Neural crest cell (in vitro differentiated cells): ENCODE results near the gene EPHA5. TPM values are rescaled to one million over a fixed set of nuclear protein-coding genes. Genes with fewer than 3 reads are reported as not detected.

Experiments
- DNase-seq: peaks from one replicate; pipeline ENCODE4 v3.0.0; 2021; ENCODE audit warnings: low read depth, mixed read lengths, low spot score
- H3K27ac Mint-ChIP-seq: one replicate; pipeline ENCODE4 v1.8.0; 2021; ENCODE audit warnings: mild to moderate bottlenecking, mixed read lengths; ENCODE audit not compliant: unreplicated experiment
- H3K27me3 Mint-ChIP-seq: 2 replicates; pipeline ENCODE4 v1.8.0; 2021; ENCODE audit warnings: low read depth, mild to moderate bottlenecking, mixed read lengths
- H3K36me3 Mint-ChIP-seq: 2 replicates; pipeline ENCODE4 v1.8.0; 2021; ENCODE audit warnings: low read depth, mild to moderate bottlenecking, mixed read lengths
- H3K4me1 Mint-ChIP-seq: 2 replicates; pipeline ENCODE4 v1.8.0; 2021; ENCODE audit warnings: mixed read lengths
- H3K4me3 Mint-ChIP-seq: one replicate; pipeline ENCODE4 v1.8.0; 2021; ENCODE audit warnings: mild to moderate bottlenecking, mixed read lengths
- H3K9me3 Mint-ChIP-seq: 2 replicates; pipeline ENCODE4 v1.8.0; 2021; ENCODE audit warnings: mixed read lengths
- total RNA-seq: library from RNA; stranded (reverse); gene quantifications from 2 replicates; pipeline ENCODE4 v1.2.1, GENCODE V29; 2021
- TF ChIP-seq, protein P1 (sequence below): fragments of 200-600 bp; sonication (generic); conservative IDR thresholded peaks from 2 replicates; pipeline ENCODE4 v1.5.0; 2021; ENCODE audit warnings: antibody characterized with exemption, mild to moderate bottlenecking

Gene EPHA5
- total RNA-seq, 1 donor from 2014 or later: 0.07 TPM

DNA sequence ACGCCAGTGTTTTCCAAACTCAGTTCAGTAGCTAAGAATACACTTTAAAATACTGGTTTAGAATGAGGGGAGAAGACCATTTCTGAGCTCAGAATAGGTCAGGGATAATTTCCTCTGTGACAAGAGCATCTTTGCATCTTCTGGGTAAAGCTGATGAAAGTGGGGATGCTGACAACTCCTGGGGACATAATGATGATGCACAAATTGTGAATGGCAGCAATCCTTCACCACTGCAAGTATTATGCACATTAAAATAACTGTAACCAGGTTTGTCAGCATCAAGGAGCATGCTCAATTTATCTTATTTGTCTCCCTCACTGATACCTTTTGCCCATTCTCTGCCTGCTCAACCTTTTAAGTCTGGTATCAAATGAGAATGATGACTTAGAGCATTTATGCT lies 248.2 kb downstream of the EPHA5 start:
- H3K36me3 Mint-ChIP-seq: no peaks in the 10 kb centered on the region
- no peak overlapping the region for H3K4me3 Mint-ChIP-seq
- H3K4me1 Mint-ChIP-seq: no peaks in the 10 kb centered on the region
- H3K27me3 Mint-ChIP-seq: no peaks in the 10 kb centered on the region
- TF ChIP-seq, protein P1, sequence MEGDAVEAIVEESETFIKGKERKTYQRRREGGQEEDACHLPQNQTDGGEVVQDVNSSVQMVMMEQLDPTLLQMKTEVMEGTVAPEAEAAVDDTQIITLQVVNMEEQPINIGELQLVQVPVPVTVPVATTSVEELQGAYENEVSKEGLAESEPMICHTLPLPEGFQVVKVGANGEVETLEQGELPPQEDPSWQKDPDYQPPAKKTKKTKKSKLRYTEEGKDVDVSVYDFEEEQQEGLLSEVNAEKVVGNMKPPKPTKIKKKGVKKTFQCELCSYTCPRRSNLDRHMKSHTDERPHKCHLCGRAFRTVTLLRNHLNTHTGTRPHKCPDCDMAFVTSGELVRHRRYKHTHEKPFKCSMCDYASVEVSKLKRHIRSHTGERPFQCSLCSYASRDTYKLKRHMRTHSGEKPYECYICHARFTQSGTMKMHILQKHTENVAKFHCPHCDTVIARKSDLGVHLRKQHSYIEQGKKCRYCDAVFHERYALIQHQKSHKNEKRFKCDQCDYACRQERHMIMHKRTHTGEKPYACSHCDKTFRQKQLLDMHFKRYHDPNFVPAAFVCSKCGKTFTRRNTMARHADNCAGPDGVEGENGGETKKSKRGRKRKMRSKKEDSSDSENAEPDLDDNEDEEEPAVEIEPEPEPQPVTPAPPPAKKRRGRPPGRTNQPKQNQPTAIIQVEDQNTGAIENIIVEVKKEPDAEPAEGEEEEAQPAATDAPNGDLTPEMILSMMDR: no peak
- no peaks in the 10 kb centered on the region for H3K9me3 Mint-ChIP-seq
- H3K27ac Mint-ChIP-seq: no peak overlapping the region
- DNase-seq: no peak

DNA sequence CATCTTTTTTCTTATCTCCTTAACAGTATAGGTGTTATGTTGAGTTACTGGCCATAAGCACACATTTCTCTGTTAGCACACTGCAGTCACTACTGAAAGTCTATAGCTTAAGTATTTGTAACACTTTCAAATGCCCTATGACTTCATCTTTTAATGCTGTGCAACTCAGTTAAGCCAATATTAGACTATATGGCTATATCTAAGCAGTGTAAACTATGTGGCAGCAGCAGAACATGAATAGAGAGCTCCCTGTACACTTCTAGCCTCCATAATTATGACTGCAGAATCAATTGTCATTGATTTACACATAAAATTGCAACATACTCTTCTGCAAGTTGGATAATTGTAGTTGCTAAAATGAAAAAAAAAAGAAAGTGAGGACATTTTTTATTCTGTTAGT lies 250.3 kb downstream of the EPHA5 start:
- Mint-ChIP-seq H3K4me3 (no peak overlapping the region), H3K36me3 (no peaks in the 10 kb centered on the region), H3K27ac (no peak overlapping the region), H3K27me3 (no peaks in the 10 kb centered on the region), H3K9me3 (no peaks in the 10 kb centered on the region), H3K4me1 (no peaks in the 10 kb centered on the region)
- DNase-seq: no peak
- TF ChIP-seq, protein P1: no peak

DNA sequence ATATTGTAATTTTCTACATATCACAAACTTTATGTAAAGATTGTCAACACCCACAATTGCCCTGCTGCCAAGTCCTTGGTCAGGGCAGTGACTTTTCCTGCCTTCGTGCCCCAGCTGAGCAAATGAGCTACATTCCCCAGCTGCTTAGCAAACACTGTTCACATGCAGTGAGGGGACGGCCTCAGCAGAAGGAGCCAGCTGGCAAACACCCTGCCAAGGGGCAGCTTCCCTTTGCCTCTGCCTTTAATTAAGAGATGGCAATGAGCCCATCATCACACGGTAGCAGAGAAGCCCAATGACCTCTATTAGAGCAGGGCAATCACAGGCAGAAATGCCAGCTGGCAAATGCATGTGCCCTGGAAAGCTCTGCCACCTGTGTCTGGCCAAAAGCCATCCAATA lies 253.4 kb downstream of the EPHA5 start:
- H3K4me3 Mint-ChIP-seq: no peak overlapping the region
- H3K36me3 Mint-ChIP-seq: no peaks in the 10 kb centered on the region
- no peaks in the 10 kb centered on the region for H3K27me3 Mint-ChIP-seq
- no peaks in the 10 kb centered on the region for H3K9me3 Mint-ChIP-seq
- no peaks in the 10 kb centered on the region for H3K4me1 Mint-ChIP-seq
- DNase-seq: no peak
- no peak overlapping the region for H3K27ac Mint-ChIP-seq
- TF ChIP-seq, protein P1: no peak

DNA sequence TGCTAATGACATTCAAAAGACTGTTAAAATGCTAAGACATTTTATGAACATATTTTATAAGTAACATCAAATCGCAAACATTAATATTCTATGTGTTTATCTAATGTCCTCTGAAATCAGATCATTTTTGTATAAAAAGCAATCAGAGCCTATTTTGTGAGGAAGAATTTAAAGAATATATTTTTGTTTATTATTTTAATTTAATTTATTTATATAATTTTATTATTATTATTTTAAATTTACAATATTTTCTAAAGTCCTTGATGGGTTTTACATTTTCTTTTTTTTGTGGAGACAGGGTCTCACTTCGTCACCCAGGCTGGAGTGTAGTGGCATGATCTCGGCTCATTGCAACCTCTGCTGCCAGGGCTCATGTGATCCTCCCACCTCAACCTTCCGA lies 262.8 kb downstream of the EPHA5 start:
- TF ChIP-seq, protein P1: no peak
- Mint-ChIP-seq H3K4me1 (no peaks in the 10 kb centered on the region), H3K36me3 (no peaks in the 10 kb centered on the region), H3K27me3 (no peaks in the 10 kb centered on the region), H3K9me3 (peaks cover 3% of the 10 kb centered on the region), H3K27ac (no peak overlapping the region), H3K4me3 (no peak overlapping the region)
- DNase-seq: no peak

DNA sequence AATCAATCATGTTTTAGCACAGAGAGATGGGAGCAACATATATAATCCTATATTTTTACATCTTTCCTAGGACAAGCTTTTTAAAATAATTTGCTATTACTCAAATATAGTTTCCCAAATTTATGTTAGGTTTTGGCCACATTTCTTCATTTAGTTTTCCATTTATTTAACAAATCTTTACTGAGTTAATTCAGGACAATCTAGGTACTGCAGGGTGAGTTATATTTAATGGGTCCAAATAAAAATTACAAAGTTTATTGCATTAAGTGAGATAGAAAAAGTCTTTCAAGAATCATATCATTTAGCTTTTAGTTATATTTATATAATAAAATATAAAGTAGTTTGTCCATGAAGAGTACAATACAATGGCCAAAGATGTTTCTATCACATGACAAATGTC lies 269.2 kb downstream of the EPHA5 start:
- TF ChIP-seq, protein P1: no peak
- DNase-seq: no peak
- H3K27ac Mint-ChIP-seq: no peak overlapping the region
- H3K36me3 Mint-ChIP-seq: no peaks in the 10 kb centered on the region
- H3K4me3 Mint-ChIP-seq: no peak overlapping the region
- no peaks in the 10 kb centered on the region for H3K9me3 Mint-ChIP-seq
- H3K27me3 Mint-ChIP-seq: no peaks in the 10 kb centered on the region
- H3K4me1 Mint-ChIP-seq: no peaks in the 10 kb centered on the region

DNA sequence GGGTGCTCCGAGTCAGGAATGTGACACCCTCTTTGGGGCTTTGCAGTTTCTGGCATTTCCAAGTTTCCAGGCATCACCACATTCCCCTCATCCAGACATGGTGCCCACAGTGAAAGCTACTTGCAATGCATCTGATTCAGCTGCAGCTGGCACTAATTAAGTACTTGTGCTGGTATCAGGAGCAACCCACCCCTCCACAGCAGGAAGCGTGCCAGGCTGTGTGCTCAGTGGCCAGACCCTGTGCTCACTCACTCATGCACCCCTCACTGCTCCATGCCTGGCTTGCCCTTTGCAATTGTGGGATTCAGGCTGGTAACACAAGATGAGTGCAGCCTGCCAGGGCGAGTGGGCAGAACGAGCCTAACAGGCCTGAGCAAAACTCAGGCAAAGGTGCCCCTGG lies 271.2 kb downstream of the EPHA5 start:
- H3K27me3 Mint-ChIP-seq: no peaks in the 10 kb centered on the region
- H3K36me3 Mint-ChIP-seq: no peaks in the 10 kb centered on the region
- H3K4me3 Mint-ChIP-seq: no peak overlapping the region
- no peaks in the 10 kb centered on the region for H3K9me3 Mint-ChIP-seq
- DNase-seq: no peak
- TF ChIP-seq, protein P1: no peak
- no peak overlapping the region for H3K27ac Mint-ChIP-seq
- H3K4me1 Mint-ChIP-seq: no peaks in the 10 kb centered on the region
